NB4 (cell line): ENCODE measurements around the gene MLLT6.

Experiments
- DNase-seq: peaks from one replicate; pipeline ENCODE4 v3.0.0; 2010; ENCODE audit warnings: low read depth
- H3K4me3 ChIP-seq: one replicate; pipeline ENCODE4 v1.5.1; 2011; ENCODE audit warnings: mild to moderate bottlenecking, low read depth, low read length, moderate library complexity
- CTCF ChIP-seq: IDR thresholded peaks from one replicate; pipeline ENCODE4 v1.5.1; 2012; ENCODE audit warnings: low read depth, low read length
- MAX ChIP-seq: IDR thresholded peaks from 2 replicates; pipeline ENCODE4 v1.6.1; 2011; ENCODE audit warnings: low read depth, low read length
- MYC ChIP-seq: IDR thresholded peaks from 2 replicates; pipeline ENCODE4 v1.6.1; 2011; ENCODE audit warnings: low read depth, low read length
- POLR2A ChIP-seq: IDR thresholded peaks from 2 replicates; pipeline ENCODE4 v1.6.1; 2011; ENCODE audit warnings: mild to moderate bottlenecking; ENCODE audit not compliant: insufficient read length; ENCODE audit errors: extremely low read depth

Gene MLLT6

GRCh38 chr17:38660097-38661025, 44.7 kb upstream of the MLLT6 start:
- TF ChIP-seq POLR2A (no peak), CTCF (no peak), MYC (no peak), MAX (no peak)
- peak; percentile 45 for DNase-seq

GRCh38 chr17:38663125-38663751, 41.8 kb upstream of the MLLT6 start:
- no peak overlapping the region for H3K4me3 ChIP-seq
- peak; percentile 80 for DNase-seq
- TF ChIP-seq CTCF = peak; percentile 96
- TF ChIP-seq MYC = peak; percentile 52; the same call in 1 of the 2 replicates
- no peak for TF ChIP-seq POLR2A
- TF ChIP-seq MAX = peak; percentile 72

More at GRCh38 chr17:38660097-38661025, 44.7 kb upstream of the MLLT6 start:
- H3K4me3 ChIP-seq = no peak overlapping the region

- TF ChIP-seq POLR2A (no peak), CTCF (no peak), MAX (no peak), MYC (no peak)
- no peak for DNase-seq
- no peak overlapping the region for H3K4me3 ChIP-seq
Observed at GRCh38 chr17:38663964-38664644, 41.0 kb upstream of the MLLT6 start.

- TF ChIP-seq MYC = 0 out of 2 replicates have a peak, but pooled peaks have one; percentile 26
- TF ChIP-seq CTCF = peak; percentile 100
- TF ChIP-seq MAX = peak; percentile 34; the same call in 1 of the 2 replicates
- no peak for TF ChIP-seq POLR2A
- H3K4me3 ChIP-seq = no peak overlapping the region
- DNase-seq = peak; percentile 81
Observed at GRCh38 chr17:38667099-38667786, 37.8 kb upstream of the MLLT6 start.

- DNase-seq = no peak
- TF ChIP-seq POLR2A (no peak), MAX (no peak), CTCF (no peak), MYC (no peak)
- H3K4me3 ChIP-seq = no peak overlapping the region
Observed at GRCh38 chr17:38667787-38668122, 37.3 kb upstream of the MLLT6 start.
